Adrenal gland (tissue), 12 donors: ENCODE measurements around the gene MARCHF10. TPM values are rescaled to one million over a fixed set of nuclear protein-coding genes. Genes with fewer than 3 reads are reported as not detected.

ENCODE experiments used
- DNase-seq, 7 donors: peaks; one replicate each; pipeline ENCODE4 v3.0.0-alpha.2; 2019 to 2020
- H3K27ac ChIP-seq, 5 donors: fragments of 200-600 bp; sonication (generic) in 4 of 5; 1 replicate in 3 of 5; 2 replicates in 2 of 5; pipeline versions ENCODE4 v1.5.1 to v1.8.0; 2016 to 2020; ENCODE audit warnings: mild to moderate bottlenecking in 1 of 5
- H3K27me3 ChIP-seq: fragments of 200-600 bp; 2 replicates; pipeline ENCODE4 v1.8.0; 2021
- H3K36me3 ChIP-seq, 2 donors: fragments of 200-600 bp; replicated peaks in 1 of 2; 1 replicate in 1 of 2; 2 replicates in 1 of 2; pipeline versions ENCODE4 v1.5.1 to v1.8.0; 2018 to 2022
- H3K4me1 ChIP-seq, 2 donors: fragments of 200-600 bp; replicated peaks in 1 of 2; 1 replicate in 1 of 2; 2 replicates in 1 of 2; pipeline versions ENCODE4 v1.5.1 to v1.8.0; 2018 to 2021
- H3K4me3 ChIP-seq, 4 donors: fragments of 200-600 bp; sonication (generic) in 3 of 4; one replicate each; pipeline ENCODE4 v1.5.1; 2016 to 2018
- H3K9me3 ChIP-seq, 3 donors: fragments of 200-600 bp; sonication (generic) in 1 of 3; replicated peaks in 1 of 3; 1 replicate in 2 of 3; 2 replicates in 1 of 3; pipeline versions ENCODE4 v1.5.1 to v1.8.0; 2016 to 2021
- CTCF ChIP-seq, 6 experiments: fragments of 450-650 bp in 4 of 6; fragments of 200-600 bp in 2 of 6; sonication (generic) in 1 of 6; IDR thresholded peaks; 1 replicate in 5 of 6; 2 replicates in 1 of 6; pipeline versions ENCODE4 v1.5.1 to v1.8.0; 2016 to 2021; ENCODE audit warnings: antibody characterized with exemption in 6 of 6, mild to moderate bottlenecking in 2 of 6, moderate library complexity in 1 of 6
- POLR2A ChIP-seq, 2 donors: fragments of 450-650 bp; IDR thresholded peaks; one replicate each; pipeline ENCODE4 v1.6.1; 2017; ENCODE audit warnings: antibody characterized with exemption in 2 of 2, mild to moderate bottlenecking in 2 of 2, moderate library complexity in 1 of 2
- WGBS, 4 donors: extraction: QIAGEN DNeasy Blood & Tissue Kit in 2 of 4; methylation state at CpG; one replicate each; pipeline versions ENCODE4 v1.1.5 to v1.1.7; 2013 to 2017; 5-methylcytosine and 5-hydroxymethylcytosine counted together
- intact Hi-C, 2 donors: fragments of 100-400 bp; cut with DNase I; formaldehyde crosslinking; loops; one replicate each; pipeline versions ENCODE4 v1.14.1 to v1.15.0; 2022 to 2023
- polyA plus RNA-seq, 3 donors: library from polyadenylated mRNA; stranded (reverse); fragments of 200-250 nt in 2 of 3; fragments of 350-450 nt in 1 of 3; fragmentation: Illumina TruSeq in 1 of 3; extraction: RNeasy Lipid Tissue Mini Kit (QIAGEN cat#74804) in 1 of 3; gene quantifications; one replicate each; pipeline ENCODE4 v1.2.3, GENCODE V29; 2013 to 2014
- total RNA-seq, 9 donors: library from RNA; depleted of rRNA in 4 of 9; stranded (reverse); fragments of >200 nt in 4 of 9; fragments of 120-200 nt in 1 of 9; fragmentation: NEBNext Ultra II Directional in 1 of 9; extraction: Animal tissue kit (Norgen Biotek cat#: 25700) in 1 of 9; gene quantifications; one replicate each; pipeline versions ENCODE4 v1.1.0 to v1.2.4, GENCODE V29; 2013 to 2023
- donor health status: healthy with polysubstance abuse.
- donor health status: Bipolar disorder and iron deficiency.
- donor health status: DM: yes; HTN: yes; CAD: no.
- donor health status: DM: no; HTN: no; CAD: no.
- donor health status: DM: no; HTN: no; CAD: no.
- donor health status: DM: yes; HTN: yes; CAD: no.

Gene MARCHF10
- total and polyA plus RNA-seq, 12 donors = 0.31 to 0.64 (median 0.43) TPM; not detected in 8

- intact Hi-C loops = no loop called here
- Histone ChIP-seq H3K36me3 (no peaks in the 10 kb centered on the region), H3K27ac (no peak overlapping the region), H3K4me1 (no peaks in the 10 kb centered on the region), H3K27me3 (no peaks in the 10 kb centered on the region), H3K9me3 (no peaks in the 10 kb centered on the region), H3K4me3 (no peak overlapping the region)
- WGBS, 4 donors = 86 to 91% (median 89%) methylated on average over 22 to 37 of the region's 37 CpGs
- DNase-seq = peak in 1 of 7 donors; percentile 15
- TF ChIP-seq CTCF (IDR thresholded peaks at IDR 0.05) = no peak
- TF ChIP-seq POLR2A (IDR thresholded peaks at IDR 0.05) = no peak
Observed at GRCh38 chr17:62689441-62690167, 118.5 kb downstream of the MARCHF10 start.

- intact Hi-C loops = no loop called here
- no peak overlapping the region for H3K27ac ChIP-seq
- H3K4me3 ChIP-seq = no peak overlapping the region
- no peaks in the 10 kb centered on the region for H3K4me1 ChIP-seq
- peak in 1 of 7 donors; percentile 13 for DNase-seq
- H3K9me3 ChIP-seq = no peaks in the 10 kb centered on the region
- H3K27me3 ChIP-seq = no peaks in the 10 kb centered on the region
- 57 to 73% (median 60%) methylated on average over 7 to 11 of the region's 11 CpGs for WGBS, 4 donors
- TF ChIP-seq POLR2A (IDR thresholded peaks at IDR 0.05) (no peak), CTCF (IDR thresholded peaks at IDR 0.05) (no peak)
- no peaks in the 10 kb centered on the region for H3K36me3 ChIP-seq
Observed at GRCh38 chr17:62688398-62689160, 119.5 kb downstream of the MARCHF10 start.

GRCh38 chr17:62687997-62688396 is 120.1 kb downstream of the MARCHF10 start:
- no peak for DNase-seq
- no peak overlapping the region for H3K27ac ChIP-seq
- 88 to 95% (median 91%) methylated on average over 3 to 4 of the region's 4 CpGs for WGBS, 4 donors
- no peaks in the 10 kb centered on the region for H3K27me3 ChIP-seq
- no peaks in the 10 kb centered on the region for H3K36me3 ChIP-seq
- H3K9me3 ChIP-seq = no peaks in the 10 kb centered on the region
- H3K4me3 ChIP-seq = no peak overlapping the region
- intact Hi-C loops = no loop called here
- TF ChIP-seq CTCF (IDR thresholded peaks at IDR 0.05) = no peak
- TF ChIP-seq POLR2A (IDR thresholded peaks at IDR 0.05) = no peak
- H3K4me1 ChIP-seq = no peaks in the 10 kb centered on the region

- Histone ChIP-seq H3K36me3 (no peaks in the 10 kb centered on the region), H3K4me3 (no peak overlapping the region), H3K9me3 (no peaks in the 10 kb centered on the region), H3K4me1 (no peaks in the 10 kb centered on the region), H3K27me3 (no peaks in the 10 kb centered on the region), H3K27ac (no peak overlapping the region)
- intact Hi-C loops = no loop called here
- DNase-seq = no peak
- 81 to 92% (median 87%) methylated on average over 4 of the region's 4 CpGs for WGBS, 4 donors
- no peak for TF ChIP-seq POLR2A (IDR thresholded peaks at IDR 0.05)
- TF ChIP-seq CTCF (IDR thresholded peaks at IDR 0.05) = no peak
Observed at GRCh38 chr17:62684179-62684578, 123.9 kb downstream of the MARCHF10 start.
